Sigmoid colon (tissue), 4 donors: ENCODE results near the gene CCL23.

Experiments
- EP300 ChIP-seq, 4 donors: sonication (generic); formaldehyde crosslinking; IDR thresholded peaks; one replicate each; pipeline ENCODE4 v1.6.1; 2017; ENCODE audit warnings: antibody characterized with exemption in 4 of 4
- POLR2A ChIP-seq, 2 donors: fragments of 450-650 bp; IDR thresholded peaks; one replicate each; pipeline ENCODE4 v1.6.1; 2016; ENCODE audit warnings: antibody characterized with exemption in 2 of 2, mild to moderate bottlenecking in 2 of 2, moderate library complexity in 2 of 2
- POLR2AphosphoS5 ChIP-seq, 4 donors: sonication (generic); formaldehyde crosslinking; IDR thresholded peaks; one replicate each; pipeline ENCODE4 v1.6.1; 2017; ENCODE audit warnings: antibody characterized with exemption in 4 of 4
- TF ChIP-seq, protein P1 (sequence below), 4 experiments: fragments of 450-650 bp in 3 of 4; fragments of 200-600 bp in 1 of 4; IDR thresholded peaks; one replicate each; pipeline ENCODE4 v1.5.1; 2016 to 2019; ENCODE audit warnings: antibody characterized with exemption in 4 of 4, mild to moderate bottlenecking in 3 of 4, moderate library complexity in 2 of 4

DNA sequence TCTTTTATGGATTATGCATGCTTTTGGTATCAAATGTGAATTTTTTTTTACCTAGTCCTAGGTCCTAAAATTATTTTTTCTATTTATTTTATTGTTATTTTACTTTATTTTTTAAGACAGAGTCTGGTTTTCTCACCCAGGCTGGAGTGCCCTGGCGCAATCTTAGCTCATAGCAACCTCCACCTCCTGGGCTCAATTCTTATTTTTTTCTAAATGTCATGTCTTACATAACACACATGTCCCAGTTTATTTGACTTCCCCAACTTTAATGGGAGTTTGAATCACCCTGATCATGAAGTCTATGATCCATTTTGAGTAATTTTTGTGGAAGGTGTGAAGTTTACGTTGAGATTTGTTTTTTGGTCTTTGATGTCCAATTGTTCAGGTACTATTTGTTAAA lies 43.0 kb upstream of the CCL23 start:
- TF ChIP-seq POLR2A (IDR thresholded peaks at IDR 0.05) (no peak), POLR2AphosphoS5 (IDR thresholded peaks at IDR 0.05) (no peak), EP300 (IDR thresholded peaks at IDR 0.05) (no peak)
- TF ChIP-seq, protein P1, sequence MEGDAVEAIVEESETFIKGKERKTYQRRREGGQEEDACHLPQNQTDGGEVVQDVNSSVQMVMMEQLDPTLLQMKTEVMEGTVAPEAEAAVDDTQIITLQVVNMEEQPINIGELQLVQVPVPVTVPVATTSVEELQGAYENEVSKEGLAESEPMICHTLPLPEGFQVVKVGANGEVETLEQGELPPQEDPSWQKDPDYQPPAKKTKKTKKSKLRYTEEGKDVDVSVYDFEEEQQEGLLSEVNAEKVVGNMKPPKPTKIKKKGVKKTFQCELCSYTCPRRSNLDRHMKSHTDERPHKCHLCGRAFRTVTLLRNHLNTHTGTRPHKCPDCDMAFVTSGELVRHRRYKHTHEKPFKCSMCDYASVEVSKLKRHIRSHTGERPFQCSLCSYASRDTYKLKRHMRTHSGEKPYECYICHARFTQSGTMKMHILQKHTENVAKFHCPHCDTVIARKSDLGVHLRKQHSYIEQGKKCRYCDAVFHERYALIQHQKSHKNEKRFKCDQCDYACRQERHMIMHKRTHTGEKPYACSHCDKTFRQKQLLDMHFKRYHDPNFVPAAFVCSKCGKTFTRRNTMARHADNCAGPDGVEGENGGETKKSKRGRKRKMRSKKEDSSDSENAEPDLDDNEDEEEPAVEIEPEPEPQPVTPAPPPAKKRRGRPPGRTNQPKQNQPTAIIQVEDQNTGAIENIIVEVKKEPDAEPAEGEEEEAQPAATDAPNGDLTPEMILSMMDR (IDR thresholded peaks at IDR 0.05) = no peak
